Measurements from ENCODE around the gene NRXN3. TPM values are rescaled to one million over a fixed set of nuclear protein-coding genes. Genes with fewer than 3 reads are reported as not detected.

NRXN3 gene
- total and polyA plus RNA-seq, 2 experiments from 2014 or later = 1.0 to 1.8 TPM

GRCh38 chr14:78633752-78634151 is 463.6 kb downstream of the NRXN3 start:
- Histone ChIP-seq H3F3A (replicated peaks; ENCODE audit: low read depth) (no peaks in the 10 kb centered on the region), H3K4me3 (no peak overlapping the region), H3K36me3 (ENCODE audit: insufficient read depth) (no peaks in the 10 kb centered on the region), H3K27ac (ENCODE audit: low read depth) (no peak overlapping the region), H4K20me1 (replicated peaks; ENCODE audit: insufficient read depth) (no peaks in the 10 kb centered on the region), H3K4me2 (no peak overlapping the region), H2AFZ (peak overlapping the region; percentile 43; the same call in 1 of the 2 replicates), H3K9me2 (ENCODE audit: insufficient read depth) (0 out of 2 replicates have a peak, but pooled peaks cover 3% of the 10 kb centered on the region), H3K79me2 (replicated peaks; ENCODE audit: insufficient read depth) (no peaks in the 10 kb centered on the region), H3K4me1 (ENCODE audit: insufficient read depth) (no peaks in the 10 kb centered on the region), H3K27me3 (ENCODE audit: insufficient read depth) (no peaks in the 10 kb centered on the region)
- Mint-ChIP-seq H3K4me3 (no peak overlapping the region), H3K27ac (no peak overlapping the region), H3K36me3 (ENCODE audit: low read depth) (no peaks in the 10 kb centered on the region), H3K9me3 (no peaks in the 10 kb centered on the region; the same call in 2 of the 3 replicates), H3K27me3 (ENCODE audit: insufficient read depth, low read depth, poor library complexity) (no peaks in the 10 kb centered on the region), H3K4me1 (peaks cover 18% of the 10 kb centered on the region)
- ATAC-seq (peak; percentile 98), DNase-seq (ENCODE audit: low spot score) (no peak)
- TF ChIP-seq STAT1 (IDR thresholded peaks at IDR 0.05; ENCODE audit: unreplicated experiment) = no peak
- no peak for TF ChIP-seq ZNF331 (CRISPR knock-in tag; IDR thresholded peaks at IDR 0.05; ENCODE audit: low read depth)
- TF ChIP-seq EZH2 (IDR thresholded peaks at IDR 0.05; ENCODE audit: low read depth, unreplicated experiment) = no peak
- no peak for TF ChIP-seq ZNF114 (CRISPR knock-in tag; IDR thresholded peaks at IDR 0.05)
- no peak for TF ChIP-seq NANOG (IDR thresholded peaks at IDR 0.05; ENCODE audit: borderline replicate concordance)
- no peak for TF ChIP-seq JUNB (IDR thresholded peaks at IDR 0.05; ENCODE audit: unreplicated experiment)
- no peak for TF ChIP-seq EZH2phosphoT487 (IDR thresholded peaks at IDR 0.05; ENCODE audit: unreplicated experiment)
- no peak for TF ChIP-seq ZNF462 (CRISPR knock-in tag; IDR thresholded peaks at IDR 0.05)
- TF ChIP-seq, protein P1, sequence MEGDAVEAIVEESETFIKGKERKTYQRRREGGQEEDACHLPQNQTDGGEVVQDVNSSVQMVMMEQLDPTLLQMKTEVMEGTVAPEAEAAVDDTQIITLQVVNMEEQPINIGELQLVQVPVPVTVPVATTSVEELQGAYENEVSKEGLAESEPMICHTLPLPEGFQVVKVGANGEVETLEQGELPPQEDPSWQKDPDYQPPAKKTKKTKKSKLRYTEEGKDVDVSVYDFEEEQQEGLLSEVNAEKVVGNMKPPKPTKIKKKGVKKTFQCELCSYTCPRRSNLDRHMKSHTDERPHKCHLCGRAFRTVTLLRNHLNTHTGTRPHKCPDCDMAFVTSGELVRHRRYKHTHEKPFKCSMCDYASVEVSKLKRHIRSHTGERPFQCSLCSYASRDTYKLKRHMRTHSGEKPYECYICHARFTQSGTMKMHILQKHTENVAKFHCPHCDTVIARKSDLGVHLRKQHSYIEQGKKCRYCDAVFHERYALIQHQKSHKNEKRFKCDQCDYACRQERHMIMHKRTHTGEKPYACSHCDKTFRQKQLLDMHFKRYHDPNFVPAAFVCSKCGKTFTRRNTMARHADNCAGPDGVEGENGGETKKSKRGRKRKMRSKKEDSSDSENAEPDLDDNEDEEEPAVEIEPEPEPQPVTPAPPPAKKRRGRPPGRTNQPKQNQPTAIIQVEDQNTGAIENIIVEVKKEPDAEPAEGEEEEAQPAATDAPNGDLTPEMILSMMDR (conservative IDR thresholded peaks at IDR 0.05; ENCODE audit: low read depth in 2 of 2) = no peak
- TF ChIP-seq, protein P2, sequence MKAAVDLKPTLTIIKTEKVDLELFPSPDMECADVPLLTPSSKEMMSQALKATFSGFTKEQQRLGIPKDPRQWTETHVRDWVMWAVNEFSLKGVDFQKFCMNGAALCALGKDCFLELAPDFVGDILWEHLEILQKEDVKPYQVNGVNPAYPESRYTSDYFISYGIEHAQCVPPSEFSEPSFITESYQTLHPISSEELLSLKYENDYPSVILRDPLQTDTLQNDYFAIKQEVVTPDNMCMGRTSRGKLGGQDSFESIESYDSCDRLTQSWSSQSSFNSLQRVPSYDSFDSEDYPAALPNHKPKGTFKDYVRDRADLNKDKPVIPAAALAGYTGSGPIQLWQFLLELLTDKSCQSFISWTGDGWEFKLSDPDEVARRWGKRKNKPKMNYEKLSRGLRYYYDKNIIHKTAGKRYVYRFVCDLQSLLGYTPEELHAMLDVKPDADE (IDR thresholded peaks at IDR 0.05) = no peak
- TF ChIP-seq REST (IDR thresholded peaks at IDR 0.05; ENCODE audit: unreplicated experiment) = no peak
- no peak for TF ChIP-seq POLR2AphosphoS5 (IDR thresholded peaks at IDR 0.05; ENCODE audit: low read depth)
- TF ChIP-seq CREB1 (CRISPR knock-in tag; IDR thresholded peaks at IDR 0.05; ENCODE audit: low read depth) = no peak

All from GM23338 (cell line).